ENCODE measurements around the gene RUNX1. TPM values are rescaled to one million over a fixed set of nuclear protein-coding genes. Genes with fewer than 3 reads are reported as not detected.
"Not testable (repeated sequence)": the region's sequence is repeated elsewhere in the genome, so short reads cannot be mapped to it uniquely, and the experiment has no call there.

Gene RUNX1
- polyA plus RNA-seq, 3 donors: 2.0 to 2.2 (median 2.1) TPM

GRCh38 chr21:34951868-34952267 is 97.2 kb downstream of the RUNX1 start:
- not testable (repeated sequence) for DNase-seq (ENCODE audit: low read depth in 3 of 3, low spot score in 2 of 3)

GRCh38 chr21:34950980-34951379 is 98.1 kb downstream of the RUNX1 start:
- no peak for DNase-seq (ENCODE audit: low read depth in 3 of 3, low spot score in 2 of 3)

GRCh38 chr21:34949499-34949898 is 99.6 kb downstream of the RUNX1 start:
- DNase-seq (ENCODE audit: low read depth in 3 of 3, low spot score in 2 of 3): no peak

DNA sequence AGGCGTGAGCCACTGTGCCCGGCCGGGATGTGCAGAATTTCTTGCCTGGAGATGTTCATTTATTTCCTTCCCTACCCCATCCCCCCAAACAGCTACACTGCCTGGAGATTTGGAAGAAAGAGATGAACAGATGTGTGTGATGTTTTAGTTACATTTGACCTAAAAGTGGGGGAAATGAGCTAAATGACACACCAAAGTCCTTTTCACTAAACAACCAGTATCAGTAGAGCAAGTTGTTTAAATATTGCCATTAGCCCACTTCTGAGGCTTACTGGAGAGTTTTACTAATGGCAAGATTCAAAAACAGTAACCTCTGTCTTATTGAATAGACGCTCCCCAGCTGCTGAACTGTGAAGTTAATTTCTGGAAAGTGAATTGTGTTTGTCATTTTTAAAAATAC is 100.1 kb downstream of the RUNX1 start:
- no peak for DNase-seq (ENCODE audit: low read depth in 3 of 3, low spot score in 2 of 3)

GRCh38 chr21:34948157-34948556 is 100.9 kb downstream of the RUNX1 start:
- no peak for DNase-seq (ENCODE audit: low read depth in 3 of 3, low spot score in 2 of 3)

GRCh38 chr21:34946916-34947534 is 102.1 kb downstream of the RUNX1 start:
- DNase-seq (ENCODE audit: low read depth in 3 of 3, low spot score in 2 of 3): no peak

DNA sequence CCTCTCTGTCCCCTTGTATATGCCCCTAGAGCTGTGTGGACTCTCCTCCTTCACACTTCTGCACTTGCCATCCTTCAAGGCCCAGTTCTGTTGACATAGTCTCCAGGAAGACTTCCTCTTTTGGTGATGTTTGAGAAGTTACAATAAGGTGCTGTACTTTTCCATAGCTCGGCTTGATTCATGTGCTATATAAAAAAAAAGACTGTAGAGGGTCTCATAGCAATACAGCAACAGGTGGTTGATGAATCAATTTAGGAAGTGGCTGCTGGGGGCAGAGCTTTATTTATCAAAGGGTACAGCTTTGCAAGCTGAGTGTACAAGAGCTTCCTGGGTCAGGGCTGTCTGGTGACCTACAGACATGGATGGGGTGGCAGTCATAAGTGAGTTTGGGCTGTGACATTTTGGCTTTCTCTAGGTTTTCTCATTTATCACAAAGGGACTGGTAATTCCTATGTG is 102.7 kb downstream of the RUNX1 start:
- DNase-seq (ENCODE audit: low read depth in 3 of 3, low spot score in 2 of 3): no peak

DNA sequence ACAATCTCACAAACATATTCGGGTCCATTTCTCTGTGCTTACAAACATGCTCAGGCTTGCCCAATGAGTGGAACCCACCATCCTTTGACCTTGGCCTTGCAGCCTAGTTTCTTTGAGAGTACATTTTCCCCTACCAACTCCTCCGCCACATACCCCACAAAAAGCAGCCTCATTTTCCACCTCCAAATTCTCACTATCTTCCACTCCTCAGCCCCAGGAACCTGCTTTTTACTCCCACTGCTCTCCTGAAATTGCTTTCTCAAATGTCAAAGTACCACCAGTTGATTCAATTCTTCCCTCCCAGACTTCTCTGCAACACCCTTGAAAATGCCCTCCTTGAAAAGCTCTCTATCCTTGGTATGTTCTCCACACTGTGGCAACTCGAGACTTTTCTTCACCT is 103.8 kb downstream of the RUNX1 start:
- DNase-seq (ENCODE audit: low read depth in 3 of 3, low spot score in 2 of 3): no peak

GRCh38 chr21:34944015-34944755 is 104.9 kb downstream of the RUNX1 start:
- DNase-seq (ENCODE audit: low read depth in 3 of 3, low spot score in 2 of 3): no peak

GRCh38 chr21:34942911-34943310 is 106.2 kb downstream of the RUNX1 start:
- no peak for DNase-seq (ENCODE audit: low read depth in 3 of 3, low spot score in 2 of 3)

DNA sequence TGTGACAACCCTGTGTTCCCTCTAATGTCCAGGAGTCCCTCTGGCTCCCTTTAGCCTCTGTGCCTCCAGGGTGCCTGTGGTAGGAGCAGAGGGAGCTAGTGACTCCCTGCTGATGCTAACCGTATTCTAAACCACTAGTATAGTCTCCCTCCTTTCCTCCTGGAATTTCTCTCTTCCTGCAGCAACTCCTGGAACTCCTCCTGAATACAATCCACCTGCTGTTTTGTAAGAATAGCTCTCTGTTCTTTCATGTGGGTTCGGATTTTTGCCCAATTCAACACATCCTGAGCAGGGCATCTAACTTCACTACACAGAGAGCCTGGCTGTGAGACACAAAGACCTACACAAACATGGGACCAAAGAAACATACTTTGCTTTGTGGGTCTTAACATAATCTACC is 107.9 kb downstream of the RUNX1 start:
- no peak for DNase-seq (ENCODE audit: low read depth in 3 of 3, low spot score in 2 of 3)

GRCh38 chr21:34939673-34940331 is 109.3 kb downstream of the RUNX1 start:
- DNase-seq (ENCODE audit: low read depth in 3 of 3, low spot score in 2 of 3): no peak

DNA sequence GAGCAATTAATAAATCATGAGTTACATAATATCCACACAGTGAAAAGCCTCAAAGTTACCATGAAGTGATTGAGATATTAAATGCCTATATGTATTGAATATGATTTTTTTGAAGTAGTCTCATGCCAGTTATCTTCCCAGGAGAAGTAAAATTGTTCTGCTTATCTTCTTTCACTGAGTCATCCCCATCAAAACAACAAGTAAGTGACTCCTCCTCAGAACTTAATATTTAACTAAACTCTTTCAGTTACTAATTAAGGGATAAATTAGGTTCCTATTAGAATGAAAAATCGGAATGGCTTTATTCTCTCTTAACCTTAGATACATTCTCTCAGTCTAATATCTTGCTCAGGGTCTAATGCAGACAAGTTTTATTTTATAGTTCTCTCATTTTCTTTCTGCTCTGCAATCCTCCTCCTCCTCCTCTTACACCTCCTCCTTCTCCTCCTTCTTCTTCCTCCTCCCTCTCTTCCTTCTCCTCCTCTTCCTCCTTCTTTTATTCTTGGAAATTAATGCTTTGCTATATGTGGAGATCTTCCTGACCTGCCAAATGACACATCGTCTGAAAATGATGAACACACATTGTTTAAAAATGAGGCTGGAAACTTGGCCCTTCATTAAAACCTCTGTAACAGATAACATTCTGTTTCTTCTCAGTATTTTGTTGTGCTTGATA is 110.9 kb downstream of the RUNX1 start:
- DNase-seq (ENCODE audit: low read depth in 3 of 3, low spot score in 2 of 3): no peak

DNA sequence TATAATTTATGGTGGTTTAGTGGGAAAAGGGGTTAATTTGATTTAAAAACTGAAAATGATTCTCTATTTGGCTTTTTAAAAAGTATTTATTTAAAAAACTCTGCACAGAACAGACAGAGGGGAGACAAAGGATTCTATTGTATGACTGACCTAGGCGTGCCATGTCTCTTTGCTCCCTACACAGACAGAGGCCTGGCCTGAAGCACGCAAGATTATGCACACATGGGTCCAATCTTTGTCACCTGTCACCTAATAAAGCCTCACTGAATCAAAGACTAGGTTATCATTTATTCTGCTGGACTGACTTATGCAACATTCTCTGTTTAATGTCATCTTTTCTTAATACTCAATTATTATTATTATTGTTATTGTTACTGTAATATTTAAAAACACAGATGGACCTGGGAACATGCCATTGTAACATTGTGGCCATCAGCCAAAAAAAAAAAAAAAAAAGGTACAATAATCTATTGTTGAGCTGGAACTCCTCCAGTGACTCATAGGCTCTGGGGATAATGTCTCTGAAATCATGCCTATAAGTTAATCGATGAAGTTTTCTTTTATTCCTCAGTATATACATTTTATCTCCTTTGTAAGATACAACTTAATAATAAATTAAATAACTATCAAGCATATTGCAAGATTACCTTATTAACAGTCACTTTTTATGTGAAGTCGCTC is 112.1 kb downstream of the RUNX1 start:
- no peak for DNase-seq (ENCODE audit: low read depth in 3 of 3, low spot score in 2 of 3)

DNA sequence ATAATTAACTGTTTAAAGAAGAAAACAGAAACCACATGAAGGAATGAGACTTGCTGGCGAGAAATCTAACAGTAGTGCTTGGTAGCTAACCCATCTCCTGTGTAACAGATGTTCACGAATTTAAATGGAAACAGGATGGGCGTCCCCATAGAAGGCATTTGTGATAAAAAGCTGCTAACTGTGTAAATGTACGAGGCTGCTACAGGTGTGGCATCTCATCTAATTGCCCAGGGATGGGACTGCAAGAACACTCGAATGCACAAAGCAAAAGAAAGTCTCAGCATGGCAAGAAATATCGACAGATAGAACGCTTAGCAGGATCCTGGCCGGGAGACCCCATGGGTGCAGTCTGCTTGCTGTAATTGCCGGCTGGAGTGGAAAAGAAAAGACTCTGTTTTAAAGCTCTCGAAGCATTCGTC is 112.7 kb downstream of the RUNX1 start:
- no peak for DNase-seq (ENCODE audit: low read depth in 3 of 3, low spot score in 2 of 3)

GRCh38 chr21:34935898-34936297 is 113.2 kb downstream of the RUNX1 start:
- DNase-seq (ENCODE audit: low read depth in 3 of 3, low spot score in 2 of 3): no peak

DNA sequence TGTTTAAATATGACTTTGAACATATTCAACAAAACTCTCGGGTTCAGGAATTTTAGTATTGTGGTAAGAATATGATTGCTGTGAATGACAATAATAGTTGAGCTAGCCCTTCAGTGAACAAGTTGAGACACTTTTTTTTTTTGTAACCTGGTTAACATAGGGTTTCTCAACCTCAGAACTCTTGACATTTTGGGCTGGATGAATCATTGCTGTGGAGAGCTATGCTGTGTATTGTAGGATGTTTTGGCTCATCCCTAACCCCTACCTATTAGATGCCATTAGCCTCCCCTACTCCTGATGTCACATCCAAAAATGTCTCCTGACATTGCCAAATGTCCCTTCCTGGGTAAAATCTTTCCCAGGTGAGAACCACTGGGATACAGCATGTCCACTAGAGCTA is 113.7 kb downstream of the RUNX1 start:
- no peak for DNase-seq (ENCODE audit: low read depth in 3 of 3, low spot score in 2 of 3)

DNA sequence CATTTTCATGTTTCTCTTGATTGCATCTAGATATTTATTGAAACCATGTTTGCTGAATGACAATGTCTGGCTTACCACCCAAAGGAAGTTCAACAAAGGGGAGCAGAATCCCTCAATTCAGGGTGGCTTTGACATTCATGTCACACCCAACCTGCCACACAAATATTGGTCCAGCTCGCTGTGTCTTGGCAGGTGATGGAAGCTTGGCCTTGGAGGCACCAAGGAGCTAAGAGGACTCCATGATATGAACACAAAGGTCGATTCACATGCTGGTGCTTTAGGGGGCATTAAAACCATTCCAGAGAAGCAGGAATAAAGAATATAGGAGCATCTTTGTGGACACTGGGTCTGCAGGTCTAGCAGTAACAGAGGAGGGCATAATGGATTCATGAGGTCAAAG is 114.8 kb downstream of the RUNX1 start:
- no peak for DNase-seq (ENCODE audit: low read depth in 3 of 3, low spot score in 2 of 3)

DNA sequence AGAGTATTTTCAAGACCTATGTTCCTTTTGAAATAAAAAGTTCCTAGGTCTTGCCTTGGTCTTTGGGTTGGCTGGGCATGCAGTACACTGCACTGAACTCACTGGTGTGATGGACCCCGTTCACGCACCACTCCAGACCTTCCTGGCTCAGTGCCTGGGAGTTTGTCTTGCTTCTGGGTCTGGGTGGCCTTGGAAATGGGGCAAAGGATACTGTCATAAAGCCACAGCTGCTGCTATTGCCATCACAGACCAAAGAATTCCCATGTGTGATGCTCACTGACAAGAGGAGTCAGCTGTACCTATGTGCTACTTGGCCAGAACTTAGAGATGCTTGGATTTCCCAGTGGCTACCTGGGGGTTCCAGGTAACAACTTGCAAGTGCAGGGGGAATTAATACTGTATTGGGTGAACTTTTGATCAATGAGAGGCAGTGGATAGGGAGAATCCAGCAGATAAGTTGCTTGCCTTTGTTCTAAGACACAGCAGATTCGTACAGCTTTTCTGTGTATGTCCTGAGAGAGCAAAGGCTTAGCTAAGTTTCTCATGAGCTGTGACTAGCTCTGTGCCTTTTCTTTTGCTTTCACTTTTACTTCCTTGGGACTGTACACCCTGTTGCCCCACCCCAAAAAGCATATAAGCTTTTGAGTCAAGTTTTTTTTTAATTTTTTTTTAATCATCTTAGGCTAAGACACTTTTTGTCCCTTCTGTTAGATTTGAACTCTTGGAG is 115.3 kb downstream of the RUNX1 start:
- DNase-seq (ENCODE audit: low read depth in 3 of 3, low spot score in 2 of 3): no peak

DNA sequence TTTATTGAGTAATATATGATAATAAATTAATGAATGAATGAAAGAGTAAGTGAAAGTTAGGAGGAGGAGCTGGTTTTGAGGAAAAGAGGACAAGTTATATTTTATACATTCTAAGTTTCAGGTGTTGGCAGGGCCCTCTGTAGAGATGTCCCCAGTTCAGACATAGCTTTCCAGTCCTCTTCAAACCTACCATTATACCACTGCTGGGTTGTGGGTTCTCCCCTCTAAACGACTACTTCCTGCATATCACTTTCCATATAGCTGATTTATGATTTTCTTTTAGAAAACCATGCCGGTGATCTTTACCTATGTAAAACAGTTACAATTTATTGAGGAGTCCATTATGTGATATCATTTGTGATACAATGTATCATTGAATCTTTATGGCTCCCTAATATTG is 116.9 kb downstream of the RUNX1 start:
- DNase-seq (ENCODE audit: low read depth in 3 of 3, low spot score in 2 of 3): no peak

Data from right renal cortex interstitium (tissue), 3 donors.